ENCODE data around the gene NEGR1. TPM values are rescaled to one million over a fixed set of nuclear protein-coding genes. Genes with fewer than 3 reads are reported as not detected.

NEGR1 gene
- total and polyA plus RNA-seq, 2 experiments from 2014 or later: 0.57 to 0.94 TPM

DNA sequence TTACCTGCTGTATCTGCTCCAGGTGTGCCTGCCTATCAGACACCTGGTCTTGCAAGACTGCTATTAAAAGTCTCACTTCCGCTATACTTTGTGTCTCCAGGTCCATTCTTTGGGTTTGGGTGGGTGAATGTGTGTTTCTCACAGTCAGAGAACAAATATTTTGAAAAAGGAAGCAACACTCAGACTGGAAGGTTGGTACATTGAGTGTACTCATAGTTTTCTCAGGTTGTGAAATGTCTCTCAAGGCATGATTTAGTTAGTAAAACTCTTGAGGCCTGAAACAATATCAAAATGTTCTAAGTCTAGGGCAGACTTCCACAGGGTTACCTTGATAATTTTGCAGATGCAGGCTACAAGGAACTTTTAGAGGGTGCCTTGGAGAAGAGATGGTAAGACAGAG lies 771.6 kb downstream of the NEGR1 start:
- ATAC-seq (no peak), DNase-seq (ENCODE audit: low spot score) (no peak)
- Histone ChIP-seq H2AFZ (no peak overlapping the region), H3K27me3 (ENCODE audit: insufficient read depth) (no peaks in the 10 kb centered on the region), H3K79me2 (replicated peaks; ENCODE audit: insufficient read depth) (no peaks in the 10 kb centered on the region), H3K4me3 (no peak overlapping the region), H3K36me3 (ENCODE audit: insufficient read depth) (no peaks in the 10 kb centered on the region), H3K4me2 (no peak overlapping the region), H3K4me1 (ENCODE audit: insufficient read depth) (no peaks in the 10 kb centered on the region), H3K27ac (ENCODE audit: low read depth) (no peak overlapping the region), H3F3A (replicated peaks; ENCODE audit: low read depth) (no peaks in the 10 kb centered on the region), H4K20me1 (replicated peaks; ENCODE audit: insufficient read depth) (no peaks in the 10 kb centered on the region), H3K9me2 (ENCODE audit: insufficient read depth) (no peaks in the 10 kb centered on the region)
- Mint-ChIP-seq H3K9me3 (peaks cover 20% of the 10 kb centered on the region), H3K27ac (no peak overlapping the region), H3K27me3 (ENCODE audit: insufficient read depth, low read depth, poor library complexity) (no peaks in the 10 kb centered on the region), H3K36me3 (ENCODE audit: low read depth) (peaks cover 10% of the 10 kb centered on the region; the same call in 2 of the 3 replicates), H3K4me3 (no peak overlapping the region), H3K4me1 (no peaks in the 10 kb centered on the region)
- no peak for TF ChIP-seq CREB1 (CRISPR knock-in tag; IDR thresholded peaks at IDR 0.05; ENCODE audit: low read depth)
- TF ChIP-seq, protein P1, sequence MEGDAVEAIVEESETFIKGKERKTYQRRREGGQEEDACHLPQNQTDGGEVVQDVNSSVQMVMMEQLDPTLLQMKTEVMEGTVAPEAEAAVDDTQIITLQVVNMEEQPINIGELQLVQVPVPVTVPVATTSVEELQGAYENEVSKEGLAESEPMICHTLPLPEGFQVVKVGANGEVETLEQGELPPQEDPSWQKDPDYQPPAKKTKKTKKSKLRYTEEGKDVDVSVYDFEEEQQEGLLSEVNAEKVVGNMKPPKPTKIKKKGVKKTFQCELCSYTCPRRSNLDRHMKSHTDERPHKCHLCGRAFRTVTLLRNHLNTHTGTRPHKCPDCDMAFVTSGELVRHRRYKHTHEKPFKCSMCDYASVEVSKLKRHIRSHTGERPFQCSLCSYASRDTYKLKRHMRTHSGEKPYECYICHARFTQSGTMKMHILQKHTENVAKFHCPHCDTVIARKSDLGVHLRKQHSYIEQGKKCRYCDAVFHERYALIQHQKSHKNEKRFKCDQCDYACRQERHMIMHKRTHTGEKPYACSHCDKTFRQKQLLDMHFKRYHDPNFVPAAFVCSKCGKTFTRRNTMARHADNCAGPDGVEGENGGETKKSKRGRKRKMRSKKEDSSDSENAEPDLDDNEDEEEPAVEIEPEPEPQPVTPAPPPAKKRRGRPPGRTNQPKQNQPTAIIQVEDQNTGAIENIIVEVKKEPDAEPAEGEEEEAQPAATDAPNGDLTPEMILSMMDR (conservative IDR thresholded peaks at IDR 0.05; ENCODE audit: low read depth in 2 of 2): no peak
- TF ChIP-seq EZH2phosphoT487 (IDR thresholded peaks at IDR 0.05; ENCODE audit: unreplicated experiment): no peak
- no peak for TF ChIP-seq POLR2AphosphoS5 (IDR thresholded peaks at IDR 0.05; ENCODE audit: low read depth)
- TF ChIP-seq, protein P2, sequence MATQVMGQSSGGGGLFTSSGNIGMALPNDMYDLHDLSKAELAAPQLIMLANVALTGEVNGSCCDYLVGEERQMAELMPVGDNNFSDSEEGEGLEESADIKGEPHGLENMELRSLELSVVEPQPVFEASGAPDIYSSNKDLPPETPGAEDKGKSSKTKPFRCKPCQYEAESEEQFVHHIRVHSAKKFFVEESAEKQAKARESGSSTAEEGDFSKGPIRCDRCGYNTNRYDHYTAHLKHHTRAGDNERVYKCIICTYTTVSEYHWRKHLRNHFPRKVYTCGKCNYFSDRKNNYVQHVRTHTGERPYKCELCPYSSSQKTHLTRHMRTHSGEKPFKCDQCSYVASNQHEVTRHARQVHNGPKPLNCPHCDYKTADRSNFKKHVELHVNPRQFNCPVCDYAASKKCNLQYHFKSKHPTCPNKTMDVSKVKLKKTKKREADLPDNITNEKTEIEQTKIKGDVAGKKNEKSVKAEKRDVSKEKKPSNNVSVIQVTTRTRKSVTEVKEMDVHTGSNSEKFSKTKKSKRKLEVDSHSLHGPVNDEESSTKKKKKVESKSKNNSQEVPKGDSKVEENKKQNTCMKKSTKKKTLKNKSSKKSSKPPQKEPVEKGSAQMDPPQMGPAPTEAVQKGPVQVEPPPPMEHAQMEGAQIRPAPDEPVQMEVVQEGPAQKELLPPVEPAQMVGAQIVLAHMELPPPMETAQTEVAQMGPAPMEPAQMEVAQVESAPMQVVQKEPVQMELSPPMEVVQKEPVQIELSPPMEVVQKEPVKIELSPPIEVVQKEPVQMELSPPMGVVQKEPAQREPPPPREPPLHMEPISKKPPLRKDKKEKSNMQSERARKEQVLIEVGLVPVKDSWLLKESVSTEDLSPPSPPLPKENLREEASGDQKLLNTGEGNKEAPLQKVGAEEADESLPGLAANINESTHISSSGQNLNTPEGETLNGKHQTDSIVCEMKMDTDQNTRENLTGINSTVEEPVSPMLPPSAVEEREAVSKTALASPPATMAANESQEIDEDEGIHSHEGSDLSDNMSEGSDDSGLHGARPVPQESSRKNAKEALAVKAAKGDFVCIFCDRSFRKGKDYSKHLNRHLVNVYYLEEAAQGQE (IDR thresholded peaks at IDR 0.05; ENCODE audit: unreplicated experiment): no peak
- no peak for TF ChIP-seq ZNF114 (CRISPR knock-in tag; IDR thresholded peaks at IDR 0.05)
- no peak for TF ChIP-seq ZNF331 (CRISPR knock-in tag; IDR thresholded peaks at IDR 0.05; ENCODE audit: low read depth)

DNA sequence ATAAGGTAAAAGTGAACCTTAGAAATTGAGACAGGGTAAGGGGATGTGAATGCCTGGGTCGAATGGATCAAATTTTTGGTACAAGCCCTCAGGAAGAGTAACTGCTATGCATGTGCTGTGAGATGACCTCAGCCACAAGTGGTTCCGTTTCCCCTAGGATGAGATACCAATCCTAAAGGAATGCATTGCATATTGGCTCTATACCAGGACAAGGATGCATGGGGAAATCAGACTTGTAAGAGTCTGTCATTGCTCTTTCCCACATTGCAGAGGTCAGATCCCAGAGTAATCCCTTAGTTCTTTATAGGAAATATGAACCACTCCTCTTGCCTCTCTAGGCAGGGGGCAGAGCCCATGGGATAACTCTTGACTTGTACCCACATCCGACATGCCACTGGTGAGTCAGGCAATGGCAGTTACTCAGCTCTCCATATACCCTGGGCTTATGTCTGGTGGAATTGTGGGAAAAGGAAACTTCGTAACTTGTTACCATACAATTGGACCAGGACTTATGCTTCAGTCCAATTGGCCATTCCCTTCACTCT lies 773.2 kb downstream of the NEGR1 start:
- Mint-ChIP-seq H3K4me1 (no peaks in the 10 kb centered on the region), H3K27me3 (ENCODE audit: insufficient read depth, low read depth, poor library complexity) (no peaks in the 10 kb centered on the region), H3K4me3 (no peak overlapping the region), H3K9me3 (peaks cover 20% of the 10 kb centered on the region), H3K36me3 (ENCODE audit: low read depth) (peaks cover 10% of the 10 kb centered on the region; the same call in 2 of the 3 replicates), H3K27ac (no peak overlapping the region)
- Histone ChIP-seq H3K36me3 (ENCODE audit: insufficient read depth) (no peaks in the 10 kb centered on the region), H3K79me2 (replicated peaks; ENCODE audit: insufficient read depth) (no peaks in the 10 kb centered on the region), H4K20me1 (replicated peaks; ENCODE audit: insufficient read depth) (no peaks in the 10 kb centered on the region), H3K4me1 (ENCODE audit: insufficient read depth) (no peaks in the 10 kb centered on the region), H3F3A (replicated peaks; ENCODE audit: low read depth) (no peaks in the 10 kb centered on the region), H3K27me3 (ENCODE audit: insufficient read depth) (no peaks in the 10 kb centered on the region), H3K4me3 (no peak overlapping the region), H3K4me2 (no peak overlapping the region), H3K27ac (ENCODE audit: low read depth) (no peak overlapping the region), H2AFZ (no peak overlapping the region), H3K9me2 (ENCODE audit: insufficient read depth) (no peaks in the 10 kb centered on the region)
- ATAC-seq (no peak), DNase-seq (ENCODE audit: low spot score) (no peak)
- TF ChIP-seq POLR2AphosphoS5 (IDR thresholded peaks at IDR 0.05; ENCODE audit: low read depth): no peak

Data from GM23338 (cell line).